H9 (cell line): Measurements from ENCODE around the gene CRELD2. TPM values are rescaled to one million over a fixed set of nuclear protein-coding genes. Genes with fewer than 3 reads are reported as not detected.

ENCODE experiments used
- DNase-seq: peaks from one replicate; pipeline ENCODE4 v3.0.0-alpha.2; 2017
- H2AFZ ChIP-seq: one replicate; pipeline ENCODE4 v1.6.1; 2013; ENCODE audit warnings: mild to moderate bottlenecking, low read length, control low read depth, moderate library complexity
- H2AK5ac ChIP-seq: 2 replicates; pipeline ENCODE4 v1.6.1; 2013; ENCODE audit warnings: low read length, control low read depth, mixed read lengths; ENCODE audit not compliant: insufficient read length
- H2BK120ac ChIP-seq: one replicate; pipeline ENCODE4 v1.6.1; 2013; ENCODE audit warnings: low read depth, mild to moderate bottlenecking, low read length, control low read depth, inconsistent platforms; ENCODE audit not compliant: poor library complexity, severe bottlenecking
- H2BK12ac ChIP-seq: 2 replicates; pipeline ENCODE4 v1.6.1; 2013; ENCODE audit warnings: low read length, control low read depth, mixed read lengths, low read depth; ENCODE audit not compliant: insufficient read length
- H2BK15ac ChIP-seq: 2 replicates; pipeline ENCODE4 v1.6.1; 2013; ENCODE audit warnings: low read depth, low read length, control low read depth
- H2BK20ac ChIP-seq: one replicate; pipeline ENCODE4 v1.6.1; 2013; ENCODE audit warnings: low read depth, mild to moderate bottlenecking, low read length, control low read depth, inconsistent platforms; ENCODE audit not compliant: poor library complexity, severe bottlenecking
- H2BK5ac ChIP-seq: 2 replicates; pipeline ENCODE4 v1.6.1; 2013; ENCODE audit warnings: low read length, control low read depth, mixed read lengths; ENCODE audit not compliant: insufficient read length
- H3K14ac ChIP-seq: 2 replicates; pipeline ENCODE4 v1.6.1; 2013; ENCODE audit warnings: low read length, control low read depth; ENCODE audit not compliant: insufficient read depth
- H3K18ac ChIP-seq: 2 replicates; pipeline ENCODE4 v1.6.1; 2013; ENCODE audit warnings: low read depth, mild to moderate bottlenecking, mixed read lengths, low read length, control low read depth; ENCODE audit not compliant: insufficient read length
- H3K23ac ChIP-seq: 2 replicates; pipeline ENCODE4 v1.6.1; 2013; ENCODE audit warnings: low read length, control low read depth, mixed read lengths, low read depth; ENCODE audit not compliant: insufficient read length
- H3K23me2 ChIP-seq: 2 replicates; pipeline ENCODE4 v1.6.1; 2013; ENCODE audit warnings: low read depth, mild to moderate bottlenecking, mixed read lengths, low read length, control low read depth; ENCODE audit not compliant: insufficient read length, poor library complexity, severe bottlenecking
- H3K27ac ChIP-seq: 2 replicates; pipeline ENCODE4 v1.5.1; 2013; ENCODE audit warnings: low read length, control low read depth, mixed read lengths, low read depth; ENCODE audit not compliant: insufficient read length
- H3K27me3 ChIP-seq: 2 replicates; pipeline ENCODE4 v1.6.1; 2013; ENCODE audit warnings: low read length, control low read depth, inconsistent platforms; ENCODE audit not compliant: insufficient read depth
- H3K4ac ChIP-seq: 2 replicates; pipeline ENCODE4 v1.6.1; 2013; ENCODE audit warnings: low read depth, mild to moderate bottlenecking, control low read depth, inconsistent platforms, low read length, moderate library complexity
- H3K4me1 ChIP-seq: 2 replicates; pipeline ENCODE4 v1.6.1; 2013; ENCODE audit warnings: low read length, control low read depth, inconsistent platforms; ENCODE audit not compliant: insufficient read depth
- H3K4me2 ChIP-seq: 2 replicates; pipeline ENCODE4 v1.6.1; 2013; ENCODE audit warnings: low read length, control low read depth, mixed read lengths; ENCODE audit not compliant: insufficient read length, insufficient read depth
- H3K56ac ChIP-seq: 2 replicates; pipeline ENCODE4 v1.6.1; 2013; ENCODE audit warnings: low read depth, mild to moderate bottlenecking, mixed read lengths, low read length, control low read depth; ENCODE audit not compliant: insufficient read length
- H3K79me1 ChIP-seq: 2 replicates; pipeline ENCODE4 v1.6.1; 2013; ENCODE audit warnings: low read depth, mild to moderate bottlenecking, moderate library complexity, low read length, control low read depth, inconsistent platforms; ENCODE audit not compliant: insufficient read depth, poor library complexity, severe bottlenecking
- H3K79me2 ChIP-seq: 2 replicates; pipeline ENCODE4 v1.6.1; 2013; ENCODE audit warnings: low read length, control low read depth, inconsistent platforms; ENCODE audit not compliant: insufficient read depth
- H3K9ac ChIP-seq: 2 replicates; pipeline ENCODE4 v1.6.1; 2013; ENCODE audit warnings: low read length, control low read depth, mixed read lengths; ENCODE audit not compliant: insufficient read length; ENCODE audit errors: extremely low read depth
- H3K9me3 ChIP-seq: one replicate; pipeline ENCODE4 v1.6.1; 2013; ENCODE audit warnings: low read depth, low read length, inconsistent platforms; ENCODE audit not compliant: control insufficient read depth
- H3T11ph ChIP-seq: one replicate; pipeline ENCODE4 v1.6.1; 2013; ENCODE audit warnings: mild to moderate bottlenecking, low read length, control low read depth, inconsistent platforms
- H4K20me1 ChIP-seq: one replicate; pipeline ENCODE4 v1.6.1; 2013; ENCODE audit not compliant: control insufficient read depth, insufficient read length, insufficient read depth
- H4K5ac ChIP-seq: 2 replicates; pipeline ENCODE4 v1.6.1; 2013; ENCODE audit warnings: low read depth, mild to moderate bottlenecking, mixed read lengths, low read length, control low read depth; ENCODE audit not compliant: insufficient read length
- H4K8ac ChIP-seq: replicated peaks from 2 replicates; pipeline ENCODE4 v1.6.1; 2013; ENCODE audit warnings: low read length, control low read depth, mixed read lengths, low read depth; ENCODE audit not compliant: insufficient read length
- H4K91ac ChIP-seq: 2 replicates; pipeline ENCODE4 v1.6.1; 2013; ENCODE audit warnings: low read depth, mild to moderate bottlenecking, moderate library complexity, mixed read lengths, low read length, control low read depth; ENCODE audit not compliant: insufficient read length
- H3K27ac Mint-ChIP-seq, 3 experiments: 2 replicates in 2 of 3; 3 replicates in 1 of 3; pipeline ENCODE4 v1.8.0; 2020 to 2021; ENCODE audit warnings: mixed read lengths in 3 of 3, mild to moderate bottlenecking in 1 of 3, moderate library complexity in 1 of 3
- H3K27me3 Mint-ChIP-seq: 2 replicates; pipeline ENCODE4 v1.8.0; 2021; ENCODE audit warnings: low read depth, mild to moderate bottlenecking, moderate library complexity, mixed read lengths
- H3K36me3 Mint-ChIP-seq, 3 experiments: 2 replicates in 2 of 3; 3 replicates in 1 of 3; pipeline ENCODE4 v1.8.0; 2020 to 2021; ENCODE audit warnings: low read depth in 3 of 3, mixed read lengths in 3 of 3; ENCODE audit not compliant: insufficient read depth in 1 of 3
- H3K4me1 Mint-ChIP-seq, 2 experiments: 2 replicates each; pipeline ENCODE4 v1.8.0; 2020; ENCODE audit warnings: mixed read lengths in 2 of 2
- H3K4me3 Mint-ChIP-seq, 2 experiments: 2 replicates in 1 of 2; 3 replicates in 1 of 2; pipeline ENCODE4 v1.8.0; 2020 to 2021; ENCODE audit warnings: mild to moderate bottlenecking in 2 of 2, mixed read lengths in 2 of 2, moderate library complexity in 1 of 2
- H3K9me3 Mint-ChIP-seq, 2 experiments: 2 replicates in 1 of 2; 3 replicates in 1 of 2; pipeline ENCODE4 v1.8.0; 2020; ENCODE audit warnings: mild to moderate bottlenecking in 2 of 2, mixed read lengths in 2 of 2, moderate library complexity in 1 of 2
- WGBS: extraction: QIAGEN DNeasy Blood & Tissue Kit; methylation state at CpG from one replicate; pipeline ENCODE4 v1.1.7; 2013; ENCODE audit warnings: missing lambda C conversion rate, low lambda C conversion rate, mixed read lengths; ENCODE audit not compliant: insufficient read length; ENCODE audit errors: extremely low coverage; 5-methylcytosine and 5-hydroxymethylcytosine counted together
- total RNA-seq: library from RNA; stranded (reverse); gene quantifications from 2 replicates; pipeline ENCODE4 v1.2.1, GENCODE V29; 2021
- TF ChIP-seq, protein P1 (sequence below): fragments of 200-600 bp; sonication (generic); conservative IDR thresholded peaks from 3 replicates; pipeline ENCODE4 v1.8.0; 2021; ENCODE audit warnings: antibody characterized with exemption, mild to moderate bottlenecking

CRELD2 gene
- total RNA-seq, 1 experiment from 2014 or later = 34.7 TPM

DNA sequence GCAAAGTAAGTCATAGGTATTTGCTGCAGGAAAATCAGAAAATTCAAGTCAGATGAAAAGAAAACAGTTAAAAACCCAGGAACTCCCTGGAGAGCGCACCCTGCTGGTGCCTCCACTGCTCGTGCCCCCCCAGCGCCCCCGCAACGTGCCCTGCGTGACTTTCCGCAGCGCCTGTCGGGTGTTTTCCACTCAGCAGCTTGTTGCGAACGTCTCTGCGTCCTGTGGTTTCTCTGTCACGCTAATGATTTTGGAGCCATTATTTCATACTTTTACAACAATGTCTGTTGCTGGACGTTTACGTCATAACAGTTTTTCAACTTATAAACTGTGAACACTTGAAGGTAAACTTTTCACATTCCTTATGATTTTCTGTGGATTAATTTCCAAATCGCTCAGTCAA lies 5.0 kb downstream of the CRELD2 start:
- Histone ChIP-seq H2BK5ac (no peak overlapping the region), H2BK120ac (no peak overlapping the region), H2AFZ (no peak overlapping the region), H3K79me1 (no peaks in the 10 kb centered on the region), H2BK15ac (no peak overlapping the region), H3K79me2 (no peaks in the 10 kb centered on the region), H3K4me1 (no peaks in the 10 kb centered on the region), H3K9me3 (no peaks in the 10 kb centered on the region), H4K20me1 (no peaks in the 10 kb centered on the region), H4K91ac (no peak overlapping the region), H3T11ph (no peak overlapping the region), H3K23me2 (peaks cover 4% of the 10 kb centered on the region), H3K4ac (no peak overlapping the region), H2BK20ac (no peak overlapping the region), H4K8ac (no peak overlapping the region), H4K5ac (no peak overlapping the region), H3K23ac (no peak overlapping the region), H2BK12ac (no peak overlapping the region), H3K56ac (no peak overlapping the region), H3K27ac (no peak overlapping the region), H3K27me3 (no peaks in the 10 kb centered on the region), H3K4me2 (no peak overlapping the region), H3K14ac (no peak overlapping the region), H3K18ac (no peak overlapping the region), H3K9ac (no peak overlapping the region), H2AK5ac (no peak overlapping the region)
- Mint-ChIP-seq H3K36me3 (peaks cover 0 to 29% (median 11%) of the 10 kb centered on the region in 3 experiments; a peak in 6 of 7 replicates), H3K9me3 (no peaks in the 10 kb centered on the region), H3K27ac (0 out of 7 replicates have a peak overlapping the region, but pooled peaks of 1 of the 3 experiments have one; percentile 55), H3K27me3 (peaks cover 2% of the 10 kb centered on the region; the same call in 1 of the 2 replicates), H3K4me3 (no peak overlapping the region), H3K4me1 (peaks cover 3 to 8% of the 10 kb centered on the region in 2 experiments; a peak in 3 of 4 replicates)
- no CpG with 5 or more reads among the region's 16 CpGs for WGBS
- DNase-seq = no peak
- TF ChIP-seq, protein P1, sequence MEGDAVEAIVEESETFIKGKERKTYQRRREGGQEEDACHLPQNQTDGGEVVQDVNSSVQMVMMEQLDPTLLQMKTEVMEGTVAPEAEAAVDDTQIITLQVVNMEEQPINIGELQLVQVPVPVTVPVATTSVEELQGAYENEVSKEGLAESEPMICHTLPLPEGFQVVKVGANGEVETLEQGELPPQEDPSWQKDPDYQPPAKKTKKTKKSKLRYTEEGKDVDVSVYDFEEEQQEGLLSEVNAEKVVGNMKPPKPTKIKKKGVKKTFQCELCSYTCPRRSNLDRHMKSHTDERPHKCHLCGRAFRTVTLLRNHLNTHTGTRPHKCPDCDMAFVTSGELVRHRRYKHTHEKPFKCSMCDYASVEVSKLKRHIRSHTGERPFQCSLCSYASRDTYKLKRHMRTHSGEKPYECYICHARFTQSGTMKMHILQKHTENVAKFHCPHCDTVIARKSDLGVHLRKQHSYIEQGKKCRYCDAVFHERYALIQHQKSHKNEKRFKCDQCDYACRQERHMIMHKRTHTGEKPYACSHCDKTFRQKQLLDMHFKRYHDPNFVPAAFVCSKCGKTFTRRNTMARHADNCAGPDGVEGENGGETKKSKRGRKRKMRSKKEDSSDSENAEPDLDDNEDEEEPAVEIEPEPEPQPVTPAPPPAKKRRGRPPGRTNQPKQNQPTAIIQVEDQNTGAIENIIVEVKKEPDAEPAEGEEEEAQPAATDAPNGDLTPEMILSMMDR = peak; percentile 36; the same call in 2 of the 3 replicates
